Esophagus squamous epithelium (tissue), 5 donors: ENCODE results near the gene ITPKB. TPM values are rescaled to one million over a fixed set of nuclear protein-coding genes. Genes with fewer than 3 reads are reported as not detected.

Source experiments
- DNase-seq: peaks from one replicate; lab custom pipeline; 2025; lab: John Stamatoyannopoulos, UW
- H3K27ac ChIP-seq, 4 donors: fragments of 200-600 bp; sonication (generic); one replicate each; pipeline ENCODE4 v1.5.1; 2016 to 2019; ENCODE audit warnings: mild to moderate bottlenecking in 1 of 4
- H3K27me3 ChIP-seq, 4 donors: fragments of 200-600 bp; sonication (generic); 1 replicate in 3 of 4; 2 replicates in 1 of 4; pipeline versions ENCODE4 v1.5.1 to v1.6.0; 2017 to 2021; ENCODE audit warnings: antibody characterized with exemption in 1 of 4
- H3K36me3 ChIP-seq, 3 donors: fragments of 200-600 bp; sonication (generic); one replicate each; pipeline ENCODE4 v1.5.1; 2016 to 2019
- H3K4me1 ChIP-seq, 3 donors: fragments of 200-600 bp; sonication (generic); one replicate each; pipeline ENCODE4 v1.5.1; 2017 to 2019
- H3K4me3 ChIP-seq, 4 donors: fragments of 200-600 bp; sonication (generic); 1 replicate in 3 of 4; 2 replicates in 1 of 4; pipeline ENCODE4 v1.5.1; 2016 to 2019; ENCODE audit warnings: mild to moderate bottlenecking in 2 of 4, moderate library complexity in 1 of 4
- H3K9me3 ChIP-seq, 3 donors: fragments of 200-600 bp; sonication (generic); one replicate each; pipeline ENCODE4 v1.5.1; 2016 to 2019
- POLR2A ChIP-seq, 4 donors: fragments of 450-650 bp; IDR thresholded peaks; one replicate each; pipeline ENCODE4 v1.6.1; 2017; ENCODE audit warnings: antibody characterized with exemption in 4 of 4, mild to moderate bottlenecking in 4 of 4, moderate library complexity in 3 of 4
- WGBS, 2 donors: methylation state at CpG; one replicate each; pipeline ENCODE4 v1.1.5; 2018; 5-methylcytosine and 5-hydroxymethylcytosine counted together
- intact Hi-C: fragments of 100-400 bp; cut with DNase I; formaldehyde crosslinking; loops from one replicate; pipeline ENCODE4 v1.15.0; 2022
- total RNA-seq, 4 donors: library from RNA; depleted of rRNA; stranded (reverse); fragments of >200 nt; gene quantifications; one replicate each; pipeline ENCODE4 v1.1.0, GENCODE V29; 2016
- TF ChIP-seq, protein P1 (sequence below), 6 experiments: fragments of 450-650 bp in 4 of 6; fragments of 200-600 bp in 2 of 6; sonication (generic) in 2 of 6; IDR thresholded peaks; one replicate each; pipeline ENCODE4 v1.5.1; 2016 to 2019; ENCODE audit warnings: antibody characterized with exemption in 6 of 6, mild to moderate bottlenecking in 4 of 6, moderate library complexity in 4 of 6
- donor health status: DM: yes; HTN: yes; CAD: no.

ITPKB gene
- total RNA-seq, 4 donors from 2014 or later, result 10.7 to 22.3 (median 15.9) TPM

DNA sequence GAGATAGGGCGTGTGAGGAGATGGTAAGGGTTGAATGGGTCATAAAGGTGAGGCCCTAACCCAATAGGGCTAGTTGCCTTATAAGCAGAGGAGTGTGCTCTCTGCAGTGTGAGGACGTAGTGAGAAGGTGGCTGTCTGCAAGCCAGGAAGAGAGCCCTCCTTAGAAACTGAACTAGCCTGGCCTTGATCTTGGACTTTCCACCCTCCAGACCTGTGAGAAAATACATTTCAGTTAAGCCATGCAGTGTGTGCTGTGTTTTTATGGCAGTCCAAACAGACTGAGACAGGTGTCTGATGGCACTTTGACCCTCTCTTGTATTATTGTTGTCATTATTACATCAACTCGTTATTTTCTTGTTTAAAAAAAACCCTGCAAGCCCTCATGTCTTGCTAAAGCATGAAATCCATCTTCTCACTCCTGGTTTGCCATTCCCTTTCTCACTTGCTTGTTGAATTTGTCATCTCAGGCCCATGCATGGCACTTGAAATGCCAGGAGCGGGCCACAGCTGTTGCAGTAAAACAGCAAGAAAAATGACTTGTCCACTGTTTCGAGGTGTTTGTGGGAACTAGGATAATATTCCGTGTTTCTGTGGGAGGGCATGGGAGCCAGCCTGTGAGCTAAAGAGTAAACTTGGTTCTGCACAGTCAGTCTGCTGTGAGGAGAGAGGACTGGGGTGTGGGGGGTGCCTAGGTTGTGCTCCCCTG lies 111.9 kb downstream of the ITPKB start:
- no peak for TF ChIP-seq POLR2A (IDR thresholded peaks at IDR 0.05)
- TF ChIP-seq, protein P1, sequence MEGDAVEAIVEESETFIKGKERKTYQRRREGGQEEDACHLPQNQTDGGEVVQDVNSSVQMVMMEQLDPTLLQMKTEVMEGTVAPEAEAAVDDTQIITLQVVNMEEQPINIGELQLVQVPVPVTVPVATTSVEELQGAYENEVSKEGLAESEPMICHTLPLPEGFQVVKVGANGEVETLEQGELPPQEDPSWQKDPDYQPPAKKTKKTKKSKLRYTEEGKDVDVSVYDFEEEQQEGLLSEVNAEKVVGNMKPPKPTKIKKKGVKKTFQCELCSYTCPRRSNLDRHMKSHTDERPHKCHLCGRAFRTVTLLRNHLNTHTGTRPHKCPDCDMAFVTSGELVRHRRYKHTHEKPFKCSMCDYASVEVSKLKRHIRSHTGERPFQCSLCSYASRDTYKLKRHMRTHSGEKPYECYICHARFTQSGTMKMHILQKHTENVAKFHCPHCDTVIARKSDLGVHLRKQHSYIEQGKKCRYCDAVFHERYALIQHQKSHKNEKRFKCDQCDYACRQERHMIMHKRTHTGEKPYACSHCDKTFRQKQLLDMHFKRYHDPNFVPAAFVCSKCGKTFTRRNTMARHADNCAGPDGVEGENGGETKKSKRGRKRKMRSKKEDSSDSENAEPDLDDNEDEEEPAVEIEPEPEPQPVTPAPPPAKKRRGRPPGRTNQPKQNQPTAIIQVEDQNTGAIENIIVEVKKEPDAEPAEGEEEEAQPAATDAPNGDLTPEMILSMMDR (IDR thresholded peaks at IDR 0.05), result no peak
- no peak for DNase-seq
- 58 to 74% methylated on average over 6 of the region's 6 CpGs for WGBS, 2 donors
- Histone ChIP-seq H3K9me3 (peaks cover 0 to 2% (median 0%) of the 10 kb centered on the region in 3 donors), H3K27ac (peak overlapping the region in 3 of 4 donors; percentile 60 to 78 (median 73)), H3K4me3 (no peak overlapping the region), H3K36me3 (peaks cover 0 to 12% (median 0%) of the 10 kb centered on the region in 3 donors), H3K27me3 (no peaks in the 10 kb centered on the region), H3K4me1 (peaks cover 0 to 24% (median 18%) of the 10 kb centered on the region in 3 donors)
- intact Hi-C loops, result no loop called here

DNA sequence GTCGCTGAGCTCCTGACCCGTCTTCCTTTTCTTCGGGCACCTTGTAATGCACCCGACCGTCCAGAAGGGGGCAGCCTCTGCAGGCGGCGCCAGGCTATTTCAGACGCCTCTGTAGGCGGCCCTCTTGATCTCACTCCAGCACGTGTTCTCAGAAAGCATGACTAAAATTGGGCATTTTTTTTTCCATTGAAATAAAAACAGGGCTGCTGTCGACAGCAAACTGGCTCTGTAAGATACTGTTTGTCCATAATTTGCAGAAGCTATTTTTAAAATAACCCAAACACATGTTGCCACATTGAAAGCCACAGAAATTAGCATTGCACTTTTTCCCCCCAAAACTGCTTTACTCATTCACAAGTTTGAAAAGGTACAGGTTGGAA lies 112.5 kb downstream of the ITPKB start:
- no peak for TF ChIP-seq POLR2A (IDR thresholded peaks at IDR 0.05)
- TF ChIP-seq, protein P1 (IDR thresholded peaks at IDR 0.05), result peak; percentile 95 to 99 (median 98)
- H3K27ac ChIP-seq, result peak overlapping the region in 3 of 4 donors; percentile 60 to 78 (median 73)
- H3K36me3 ChIP-seq, result peaks cover 0 to 6% (median 0%) of the 10 kb centered on the region in 3 donors
- peaks cover 0 to 17% (median 15%) of the 10 kb centered on the region in 3 donors for H3K4me1 ChIP-seq
- no peak for DNase-seq
- no peaks in the 10 kb centered on the region for H3K27me3 ChIP-seq
- peak overlapping the region in 1 of 4 donors; percentile 45 for H3K4me3 ChIP-seq
- WGBS, 2 donors, result 0 to 2% methylated on average over 9 to 11 of the region's 11 CpGs
- H3K9me3 ChIP-seq, result peaks cover 0 to 7% (median 0%) of the 10 kb centered on the region in 3 donors
- intact Hi-C loops, result no loop called here

DNA sequence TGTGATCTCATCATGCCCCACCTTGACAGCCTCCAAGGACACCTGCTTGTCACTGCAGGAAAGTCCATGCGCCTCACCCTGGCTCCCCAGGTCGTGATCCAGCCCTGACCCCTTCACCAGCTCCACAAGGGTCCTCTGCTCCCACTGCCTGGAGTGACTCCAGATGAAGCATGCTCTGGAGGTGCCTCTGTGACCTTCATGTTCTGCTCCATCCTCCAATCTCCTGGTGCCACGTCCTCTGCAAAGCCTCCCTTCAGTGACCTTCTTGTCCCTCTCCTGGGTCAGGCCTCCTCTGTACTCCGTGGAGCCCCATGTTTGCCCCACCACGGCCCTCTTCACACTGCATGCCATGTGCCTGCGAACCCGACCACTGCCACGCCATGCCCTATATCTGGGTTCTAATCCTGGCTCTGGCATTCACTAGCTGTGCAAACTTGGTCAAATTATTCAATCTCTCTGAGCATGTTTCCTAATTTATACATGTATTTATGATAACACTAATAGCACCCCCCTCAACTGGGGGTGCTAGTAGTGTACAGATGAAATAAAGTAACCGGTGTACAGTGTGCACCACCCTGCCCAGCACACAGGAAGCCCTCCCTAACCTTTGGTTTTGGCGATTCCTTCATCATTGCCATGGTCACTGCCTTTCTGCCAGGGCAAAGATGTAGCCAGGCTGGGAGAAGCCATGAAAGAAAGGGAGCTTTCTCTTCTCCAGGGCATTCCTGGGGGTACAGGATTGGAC lies 113.1 kb downstream of the ITPKB start:
- intact Hi-C loops, result no loop called here
- Histone ChIP-seq H3K9me3 (peaks cover 0 to 7% (median 0%) of the 10 kb centered on the region in 3 donors), H3K4me3 (peak overlapping the region in 1 of 4 donors; percentile 45), H3K27ac (peak overlapping the region in 3 of 4 donors; percentile 58 to 73 (median 67)), H3K36me3 (peaks cover 0 to 5% (median 0%) of the 10 kb centered on the region in 3 donors), H3K4me1 (peaks cover 0 to 15% (median 14%) of the 10 kb centered on the region in 3 donors), H3K27me3 (no peaks in the 10 kb centered on the region)
- WGBS, 2 donors, result 63 to 76% methylated on average over 7 to 10 of the region's 10 CpGs
- DNase-seq, result no peak
- TF ChIP-seq, protein P1 (IDR thresholded peaks at IDR 0.05), result no peak
- no peak for TF ChIP-seq POLR2A (IDR thresholded peaks at IDR 0.05)

DNA sequence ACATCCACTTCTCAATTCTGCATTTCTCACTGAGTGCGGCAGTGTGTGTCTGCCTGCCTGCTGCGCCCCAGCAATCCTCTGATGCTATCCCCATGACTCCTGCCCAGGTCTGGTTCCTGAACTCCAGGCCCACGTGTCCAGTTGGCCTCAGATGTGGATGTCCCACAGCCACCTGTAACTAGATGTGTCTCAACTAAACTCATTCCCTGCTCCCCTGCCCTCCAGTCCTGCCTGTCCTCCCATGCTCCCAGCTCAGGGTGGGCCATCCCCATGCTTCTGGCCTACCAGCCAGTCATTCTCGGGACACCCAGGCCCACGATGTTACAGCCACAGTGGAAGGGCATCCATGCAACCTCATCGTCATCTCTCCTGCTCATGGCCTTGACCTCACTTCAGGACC lies 113.8 kb downstream of the ITPKB start:
- intact Hi-C loops, result no loop called here
- no peak overlapping the region for H3K4me3 ChIP-seq
- 79 to 88% methylated on average over 6 of the region's 6 CpGs for WGBS, 2 donors
- DNase-seq, result no peak
- H3K27me3 ChIP-seq, result no peaks in the 10 kb centered on the region
- H3K27ac ChIP-seq, result no peak overlapping the region
- TF ChIP-seq POLR2A (IDR thresholded peaks at IDR 0.05), result no peak
- peaks cover 0 to 7% (median 0%) of the 10 kb centered on the region in 3 donors for H3K9me3 ChIP-seq
- peaks cover 0 to 3% (median 0%) of the 10 kb centered on the region in 3 donors for H3K36me3 ChIP-seq
- H3K4me1 ChIP-seq, result peaks cover 0 to 15% (median 14%) of the 10 kb centered on the region in 3 donors

- Histone ChIP-seq H3K4me3 (no peak overlapping the region), H3K27me3 (no peaks in the 10 kb centered on the region), H3K9me3 (peaks cover 0 to 7% (median 0%) of the 10 kb centered on the region in 3 donors), H3K27ac (no peak overlapping the region), H3K4me1 (peaks cover 0 to 15% (median 14%) of the 10 kb centered on the region in 3 donors), H3K36me3 (no peaks in the 10 kb centered on the region)
- 35 to 45% methylated on average over 5 of the region's 5 CpGs for WGBS, 2 donors
- intact Hi-C loops, result no loop called here
- no peak for DNase-seq
- no peak for TF ChIP-seq POLR2A (IDR thresholded peaks at IDR 0.05)
- TF ChIP-seq, protein P1 (IDR thresholded peaks at IDR 0.05), result no peak
Measured at GRCh38 chr1:226624526-226624925, 114.6 kb downstream of the ITPKB start.
